Glutamatergic neuron (in vitro differentiated cells): ENCODE measurements around the gene ACAP3. TPM values are rescaled to one million over a fixed set of nuclear protein-coding genes. Genes with fewer than 3 reads are reported as not detected.

Source experiments
- DNase-seq: peaks from one replicate; pipeline ENCODE4 v3.0.0; 2022
- H3K27ac Mint-ChIP-seq: one replicate; pipeline ENCODE4 v1.8.0; 2020; ENCODE audit warnings: mild to moderate bottlenecking, mixed read lengths, inconsistent platforms; ENCODE audit not compliant: unreplicated experiment
- H3K27me3 Mint-ChIP-seq: one replicate; pipeline ENCODE4 v1.8.0; 2020; ENCODE audit warnings: mild to moderate bottlenecking, moderate library complexity, mixed read lengths, inconsistent platforms; ENCODE audit not compliant: unreplicated experiment
- H3K36me3 Mint-ChIP-seq: one replicate; pipeline ENCODE4 v1.8.0; 2020; ENCODE audit warnings: mild to moderate bottlenecking, mixed read lengths, inconsistent platforms; ENCODE audit not compliant: unreplicated experiment
- H3K4me1 Mint-ChIP-seq: one replicate; pipeline ENCODE4 v1.8.0; 2020; ENCODE audit warnings: mild to moderate bottlenecking, low read depth, mixed read lengths, inconsistent platforms; ENCODE audit not compliant: unreplicated experiment
- H3K4me3 Mint-ChIP-seq: one replicate; pipeline ENCODE4 v1.8.0; 2020; ENCODE audit warnings: mild to moderate bottlenecking, mixed read lengths, inconsistent platforms; ENCODE audit not compliant: unreplicated experiment
- H3K9me3 Mint-ChIP-seq: one replicate; pipeline ENCODE4 v1.8.0; 2020; ENCODE audit warnings: mild to moderate bottlenecking, moderate library complexity, mixed read lengths, inconsistent platforms; ENCODE audit not compliant: unreplicated experiment
- CTCF ChIP-seq: fragments of 200-600 bp; sonication (generic); IDR thresholded peaks from one replicate; pipeline ENCODE4 v1.5.0; 2021; ENCODE audit not compliant: partially characterized antibody, unreplicated experiment
- total RNA-seq: library from RNA; stranded (reverse); fragmentation: NEBNext Ultra II Directional; extraction: Animal tissue kit (Norgen Biotek cat#: 25700); gene quantifications from one replicate; pipeline ENCODE4 v1.2.1, GENCODE V29; 2021; ENCODE audit not compliant: unreplicated experiment

The ACAP3 gene
- total RNA-seq, 1 donor from 2014 or later: 1,099 TPM

- Mint-ChIP-seq H3K36me3 (no peaks in the 10 kb centered on the region), H3K4me3 (no peak overlapping the region), H3K27me3 (peaks cover 20% of the 10 kb centered on the region), H3K27ac (no peak overlapping the region), H3K4me1 (peaks cover 2% of the 10 kb centered on the region), H3K9me3 (peaks cover 7% of the 10 kb centered on the region)
- DNase-seq: peak; percentile 72
- TF ChIP-seq CTCF: no peak
Observed at GRCh38 chr1:1291023-1291528, 16.7 kb downstream of the ACAP3 start.

GRCh38 chr1:1290238-1290731 lies 17.4 kb downstream of the ACAP3 start:
- Mint-ChIP-seq H3K36me3 (no peaks in the 10 kb centered on the region), H3K9me3 (peaks cover 7% of the 10 kb centered on the region), H3K27me3 (peaks cover 16% of the 10 kb centered on the region), H3K4me3 (no peak overlapping the region), H3K27ac (peak overlapping the region; percentile 72), H3K4me1 (peaks cover 2% of the 10 kb centered on the region)
- peak; percentile 91 for DNase-seq
- peak; percentile 71 for TF ChIP-seq CTCF

- Mint-ChIP-seq H3K4me3 (no peak overlapping the region), H3K36me3 (no peaks in the 10 kb centered on the region), H3K9me3 (peaks cover 10% of the 10 kb centered on the region), H3K4me1 (peaks cover 2% of the 10 kb centered on the region), H3K27me3 (peaks cover 18% of the 10 kb centered on the region), H3K27ac (no peak overlapping the region)
- peak; percentile 31 for DNase-seq
- TF ChIP-seq CTCF: no peak
Observed at GRCh38 chr1:1287288-1288110, 20.2 kb downstream of the ACAP3 start.

- Mint-ChIP-seq H3K4me1 (no peaks in the 10 kb centered on the region), H3K9me3 (peaks cover 6% of the 10 kb centered on the region), H3K4me3 (no peak overlapping the region), H3K27ac (no peak overlapping the region), H3K27me3 (peaks cover 12% of the 10 kb centered on the region), H3K36me3 (no peaks in the 10 kb centered on the region)
- no peak for TF ChIP-seq CTCF
- DNase-seq: peak; percentile 22
Observed at GRCh38 chr1:1286313-1287261, 21.1 kb downstream of the ACAP3 start.
